Measurements from ENCODE around the gene IL17RB.

Gene IL17RB

DNA sequence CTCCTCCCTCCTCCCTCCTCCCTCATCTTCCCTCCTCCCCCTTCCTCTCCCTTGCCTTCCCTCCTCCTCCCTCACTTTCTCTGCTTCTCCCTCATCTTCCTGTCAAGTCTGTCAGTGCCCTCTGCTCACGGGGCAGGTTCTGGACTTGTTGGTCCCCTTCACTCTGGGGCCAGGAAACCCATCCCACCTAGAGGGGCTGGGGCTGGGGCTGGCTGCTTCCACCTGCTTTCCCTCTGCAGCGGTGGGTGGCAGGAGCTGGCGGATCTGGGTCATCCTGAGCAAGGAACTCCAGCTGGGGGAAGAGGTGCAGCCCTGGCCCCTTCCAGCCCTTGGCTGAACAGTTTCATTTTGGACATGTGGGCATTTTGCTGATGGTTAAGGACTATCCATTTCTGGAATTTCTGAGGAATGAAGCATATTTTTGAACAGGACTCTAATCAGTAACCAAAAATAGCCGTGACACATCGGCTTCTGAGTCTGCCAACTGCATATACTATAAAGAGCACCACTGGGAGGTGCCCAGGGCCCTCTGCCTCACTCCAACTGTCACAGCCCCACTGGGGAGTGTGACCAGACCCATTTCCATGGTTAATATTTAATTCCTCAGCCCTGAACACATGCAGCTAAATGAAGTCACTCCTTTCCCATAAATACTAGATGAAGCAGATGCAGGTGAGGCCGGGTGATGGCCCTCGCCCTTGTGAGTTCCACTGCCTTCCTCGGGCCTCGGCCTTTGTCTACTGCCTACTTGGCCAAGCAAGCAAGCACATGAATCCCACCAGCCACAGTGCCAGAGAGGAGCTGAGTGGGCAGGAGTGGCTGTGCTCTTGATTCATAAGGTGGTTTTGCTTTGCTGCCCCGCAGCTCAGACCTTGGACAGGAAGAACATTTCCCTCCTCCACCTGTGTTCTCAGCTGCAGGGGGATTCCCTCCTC, 39.9 kb upstream of the IL17RB start:
- H3K9ac ChIP-seq (ENCODE audit: low read depth, low read length, poor library complexity), result no peak overlapping the region
- no peak overlapping the region for H2AK5ac ChIP-seq (ENCODE audit: low read depth, low read length)
- H2BK5ac ChIP-seq (ENCODE audit: low read length), result peak overlapping the region; percentile 56
- no peaks in the 10 kb centered on the region for H3K36me3 ChIP-seq (replicated peaks in 1 of 2; ENCODE audit: control insufficient read depth in 2 of 2, insufficient read depth in 2 of 2, low read length in 2 of 2)
- DNase-seq (ENCODE audit: low spot score), result no peak
- no peak overlapping the region for H3K4me3 ChIP-seq (ENCODE audit: low read length in 2 of 2)
- no peak overlapping the region for H3K4ac ChIP-seq (ENCODE audit: low read length)
- H2BK120ac ChIP-seq (ENCODE audit: low read depth, low read length), result no peak overlapping the region
- H4K8ac ChIP-seq (ENCODE audit: low read depth, low read length), result no peak overlapping the region
- H2BK15ac ChIP-seq (ENCODE audit: low read length), result peak overlapping the region; percentile 69
- H3K14ac ChIP-seq (ENCODE audit: low read length), result no peak overlapping the region
- H3K79me1 ChIP-seq (ENCODE audit: low read depth, low read length), result no peaks in the 10 kb centered on the region
- no peak overlapping the region for H3K4me2 ChIP-seq (ENCODE audit: insufficient read depth, low read length, poor library complexity, severe bottlenecking)
- no CpG with 5 or more reads among the region's 10 CpGs for WGBS, 2 donors (ENCODE audit: extremely low coverage in 2 of 2, insufficient read length in 2 of 2, insufficient replicate concordance in 1 of 2)
- H3K27ac ChIP-seq (replicated peaks; ENCODE audit: low read length), result no peak overlapping the region
- peak overlapping the region; percentile 86 for H3K23ac ChIP-seq (ENCODE audit: low read depth, low read length, poor library complexity)
- peak overlapping the region; percentile 56 for H3K18ac ChIP-seq (ENCODE audit: low read length)
- no peak overlapping the region for H4K91ac ChIP-seq (ENCODE audit: low read depth, low read length, poor library complexity)
- H2AFZ ChIP-seq (ENCODE audit: low read length), result no peak overlapping the region
- no peak overlapping the region for H2BK12ac ChIP-seq (ENCODE audit: low read length)
- peaks cover 0 to 1% of the 10 kb centered on the region in 2 donors for H3K9me3 ChIP-seq (replicated peaks in 1 of 2; ENCODE audit: control insufficient read depth in 2 of 2, insufficient read depth in 1 of 2, low read depth in 1 of 2, low read length in 2 of 2)
- H3K4me1 ChIP-seq (ENCODE audit: control insufficient read depth in 2 of 2, insufficient read depth in 1 of 2, low read depth in 1 of 2, low read length in 2 of 2), result peaks cover 16 to 18% of the 10 kb centered on the region in 2 donors
- no peaks in the 10 kb centered on the region for H3K27me3 ChIP-seq (ENCODE audit: control insufficient read depth in 3 of 3, insufficient read depth in 3 of 3, low read depth in 1 of 3, low read length in 3 of 3)

DNA sequence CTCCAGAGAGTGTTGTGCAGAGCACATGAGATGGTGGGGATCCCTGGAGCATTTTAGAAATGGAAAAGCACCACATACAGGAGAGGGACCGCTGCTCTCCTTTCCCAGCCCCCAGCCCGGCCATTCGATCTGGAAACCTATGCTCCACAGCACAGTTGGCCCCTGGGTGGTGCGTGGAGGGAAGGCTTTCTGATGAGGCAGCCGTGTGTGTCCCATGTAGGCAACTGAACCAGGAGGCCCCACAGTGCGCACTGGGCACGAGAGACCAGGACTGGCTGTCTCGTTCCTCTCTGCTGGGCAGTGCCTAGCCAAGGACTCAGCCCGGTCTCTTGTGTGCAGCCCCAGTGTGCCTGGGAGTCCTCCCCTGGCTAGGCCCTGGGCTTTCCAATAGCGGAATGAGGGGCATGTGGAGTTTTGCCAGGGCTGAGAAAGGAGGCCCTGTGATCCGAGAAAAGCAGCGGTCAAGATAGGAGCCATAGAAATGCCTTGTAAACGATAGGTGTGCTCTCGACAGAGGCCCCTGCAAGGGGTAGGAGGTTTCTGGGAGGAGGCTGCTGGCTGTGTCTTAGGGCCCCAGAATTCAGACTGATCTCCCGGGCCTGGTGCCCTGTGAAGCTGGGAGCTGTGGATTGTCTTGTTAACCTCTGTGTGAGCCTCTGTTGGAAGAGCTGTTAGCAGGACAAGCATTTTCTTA, 39.1 kb upstream of the IL17RB start:
- Histone ChIP-seq H3K9ac (ENCODE audit: low read depth, low read length, poor library complexity) (no peak overlapping the region), H3K27me3 (ENCODE audit: control insufficient read depth in 3 of 3, insufficient read depth in 3 of 3, low read depth in 1 of 3, low read length in 3 of 3) (no peaks in the 10 kb centered on the region), H3K18ac (ENCODE audit: low read length) (peak overlapping the region; percentile 95), H3K4me3 (ENCODE audit: low read length in 2 of 2) (peak overlapping the region in 1 of 2 donors; percentile 33), H3K4me2 (ENCODE audit: insufficient read depth, low read length, poor library complexity, severe bottlenecking) (no peak overlapping the region), H4K8ac (ENCODE audit: low read depth, low read length) (peak overlapping the region; percentile 73), H2AFZ (ENCODE audit: low read length) (no peak overlapping the region), H4K91ac (ENCODE audit: low read depth, low read length, poor library complexity) (no peak overlapping the region), H2BK12ac (ENCODE audit: low read length) (no peak overlapping the region), H3K4ac (ENCODE audit: low read length) (no peak overlapping the region), H3K4me1 (ENCODE audit: control insufficient read depth in 2 of 2, insufficient read depth in 1 of 2, low read depth in 1 of 2, low read length in 2 of 2) (peaks cover 16 to 18% of the 10 kb centered on the region in 2 donors), H3K23ac (ENCODE audit: low read depth, low read length, poor library complexity) (peak overlapping the region; percentile 86), H2BK5ac (ENCODE audit: low read length) (peak overlapping the region; percentile 56), H3K14ac (ENCODE audit: low read length) (peak overlapping the region; percentile 78), H2AK5ac (ENCODE audit: low read depth, low read length) (peak overlapping the region; percentile 76), H3K9me3 (replicated peaks in 1 of 2; ENCODE audit: control insufficient read depth in 2 of 2, insufficient read depth in 1 of 2, low read depth in 1 of 2, low read length in 2 of 2) (peaks cover 0 to 1% of the 10 kb centered on the region in 2 donors), H3K36me3 (replicated peaks in 1 of 2; ENCODE audit: control insufficient read depth in 2 of 2, insufficient read depth in 2 of 2, low read length in 2 of 2) (no peaks in the 10 kb centered on the region), H3K79me1 (ENCODE audit: low read depth, low read length) (no peaks in the 10 kb centered on the region), H2BK120ac (ENCODE audit: low read depth, low read length) (no peak overlapping the region), H3K27ac (replicated peaks; ENCODE audit: low read length) (no peak overlapping the region), H2BK15ac (ENCODE audit: low read length) (peak overlapping the region; percentile 69)
- DNase-seq (ENCODE audit: low spot score), result no peak
- no CpG with 5 or more reads among the region's 15 CpGs for WGBS, 2 donors (ENCODE audit: extremely low coverage in 2 of 2, insufficient read length in 2 of 2, insufficient replicate concordance in 1 of 2)

DNA sequence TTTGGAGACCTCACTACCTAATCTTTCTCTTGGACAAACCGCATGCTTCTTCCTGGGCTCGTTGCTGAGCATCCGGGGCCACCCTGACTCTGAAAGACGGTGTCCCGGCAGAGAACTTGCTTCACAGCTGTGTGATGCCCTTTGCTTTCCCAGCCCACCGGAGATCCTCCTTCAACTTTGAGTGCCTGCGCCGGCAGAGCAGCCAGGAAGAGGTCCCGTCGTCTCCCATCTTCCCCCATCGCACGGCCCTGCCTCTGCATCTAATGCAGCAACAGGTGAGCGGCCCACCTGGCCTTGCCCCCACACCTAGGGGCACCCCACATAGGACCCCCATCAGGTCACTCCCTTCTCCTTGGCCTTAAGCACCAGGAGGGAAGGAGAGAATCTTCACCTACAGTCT, 37.9 kb upstream of the IL17RB start:
- H3K36me3 ChIP-seq (replicated peaks in 1 of 2; ENCODE audit: control insufficient read depth in 2 of 2, insufficient read depth in 2 of 2, low read length in 2 of 2), result no peaks in the 10 kb centered on the region
- H2BK120ac ChIP-seq (ENCODE audit: low read depth, low read length), result no peak overlapping the region
- no peak overlapping the region for H3K4ac ChIP-seq (ENCODE audit: low read length)
- H3K27me3 ChIP-seq (ENCODE audit: control insufficient read depth in 3 of 3, insufficient read depth in 3 of 3, low read depth in 1 of 3, low read length in 3 of 3), result no peaks in the 10 kb centered on the region
- no peak overlapping the region for H2BK12ac ChIP-seq (ENCODE audit: low read length)
- H2AK5ac ChIP-seq (ENCODE audit: low read depth, low read length), result no peak overlapping the region
- no CpG with 5 or more reads among the region's 13 CpGs for whole genome bisulfite sequencing, 2 donors (ENCODE audit: extremely low coverage in 2 of 2, insufficient read length in 2 of 2, insufficient replicate concordance in 1 of 2)
- H3K27ac ChIP-seq (replicated peaks; ENCODE audit: low read length), result no peak overlapping the region
- H4K8ac ChIP-seq (ENCODE audit: low read depth, low read length), result no peak overlapping the region
- no peak overlapping the region for H3K4me3 ChIP-seq (ENCODE audit: low read length in 2 of 2)
- peaks cover 16 to 18% of the 10 kb centered on the region in 2 donors for H3K4me1 ChIP-seq (ENCODE audit: control insufficient read depth in 2 of 2, insufficient read depth in 1 of 2, low read depth in 1 of 2, low read length in 2 of 2)
- H3K4me2 ChIP-seq (ENCODE audit: insufficient read depth, low read length, poor library complexity, severe bottlenecking), result no peak overlapping the region
- no peak overlapping the region for H3K9ac ChIP-seq (ENCODE audit: low read depth, low read length, poor library complexity)
- H2BK15ac ChIP-seq (ENCODE audit: low read length), result no peak overlapping the region
- H3K23ac ChIP-seq (ENCODE audit: low read depth, low read length, poor library complexity), result no peak overlapping the region
- H4K91ac ChIP-seq (ENCODE audit: low read depth, low read length, poor library complexity), result no peak overlapping the region
- no peak overlapping the region for H2BK5ac ChIP-seq (ENCODE audit: low read length)
- no peak overlapping the region for H3K14ac ChIP-seq (ENCODE audit: low read length)
- H3K9me3 ChIP-seq (replicated peaks in 1 of 2; ENCODE audit: control insufficient read depth in 2 of 2, insufficient read depth in 1 of 2, low read depth in 1 of 2, low read length in 2 of 2), result peaks cover 0 to 1% of the 10 kb centered on the region in 2 donors
- no peaks in the 10 kb centered on the region for H3K79me1 ChIP-seq (ENCODE audit: low read depth, low read length)
- no peak for DNase-seq (ENCODE audit: low spot score)
- H2AFZ ChIP-seq (ENCODE audit: low read length), result no peak overlapping the region
- H3K18ac ChIP-seq (ENCODE audit: low read length), result peak overlapping the region; percentile 86

DNA sequence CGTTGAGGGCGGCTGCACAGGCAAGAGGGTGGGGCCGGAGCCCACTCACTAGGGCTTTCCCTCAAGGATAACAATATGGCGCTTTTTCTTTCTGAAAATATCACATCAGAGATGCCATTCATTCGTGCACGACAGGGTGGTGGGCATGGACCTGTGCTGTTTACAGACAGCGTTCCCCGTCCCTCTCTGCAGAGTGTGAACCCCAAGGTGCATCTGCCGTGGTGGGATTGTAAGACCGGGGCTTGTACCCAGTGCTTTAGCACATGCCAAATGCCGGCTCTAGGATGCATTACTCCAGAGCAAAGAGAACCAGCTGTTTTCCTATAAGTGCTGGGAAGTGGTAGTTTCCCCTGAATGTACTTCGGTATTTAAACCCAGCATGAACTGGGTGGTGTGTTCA, 37.1 kb upstream of the IL17RB start:
- no peak overlapping the region for H3K23ac ChIP-seq (ENCODE audit: low read depth, low read length, poor library complexity)
- no peaks in the 10 kb centered on the region for H3K36me3 ChIP-seq (replicated peaks in 1 of 2; ENCODE audit: control insufficient read depth in 2 of 2, insufficient read depth in 2 of 2, low read length in 2 of 2)
- no peaks in the 10 kb centered on the region for H3K79me1 ChIP-seq (ENCODE audit: low read depth, low read length)
- no peak overlapping the region for H2BK5ac ChIP-seq (ENCODE audit: low read length)
- no CpG with 5 or more reads among the region's 12 CpGs for WGBS, 2 donors (ENCODE audit: extremely low coverage in 2 of 2, insufficient read length in 2 of 2, insufficient replicate concordance in 1 of 2)
- no peak overlapping the region for H3K27ac ChIP-seq (replicated peaks; ENCODE audit: low read length)
- no peak overlapping the region for H2BK120ac ChIP-seq (ENCODE audit: low read depth, low read length)
- H3K9ac ChIP-seq (ENCODE audit: low read depth, low read length, poor library complexity), result no peak overlapping the region
- DNase-seq (ENCODE audit: low spot score), result no peak
- H4K91ac ChIP-seq (ENCODE audit: low read depth, low read length, poor library complexity), result no peak overlapping the region
- peaks cover 0 to 1% of the 10 kb centered on the region in 2 donors for H3K9me3 ChIP-seq (replicated peaks in 1 of 2; ENCODE audit: control insufficient read depth in 2 of 2, insufficient read depth in 1 of 2, low read depth in 1 of 2, low read length in 2 of 2)
- H4K8ac ChIP-seq (ENCODE audit: low read depth, low read length), result no peak overlapping the region
- no peak overlapping the region for H2AFZ ChIP-seq (ENCODE audit: low read length)
- H3K27me3 ChIP-seq (ENCODE audit: control insufficient read depth in 3 of 3, insufficient read depth in 3 of 3, low read depth in 1 of 3, low read length in 3 of 3), result no peaks in the 10 kb centered on the region
- no peak overlapping the region for H3K4ac ChIP-seq (ENCODE audit: low read length)
- no peak overlapping the region for H3K18ac ChIP-seq (ENCODE audit: low read length)
- H3K14ac ChIP-seq (ENCODE audit: low read length), result no peak overlapping the region
- H2AK5ac ChIP-seq (ENCODE audit: low read depth, low read length), result no peak overlapping the region
- H2BK12ac ChIP-seq (ENCODE audit: low read length), result no peak overlapping the region
- H3K4me1 ChIP-seq (ENCODE audit: control insufficient read depth in 2 of 2, insufficient read depth in 1 of 2, low read depth in 1 of 2, low read length in 2 of 2), result peaks cover 12 to 14% of the 10 kb centered on the region in 2 donors
- H3K4me3 ChIP-seq (ENCODE audit: low read length in 2 of 2), result no peak overlapping the region
- H2BK15ac ChIP-seq (ENCODE audit: low read length), result no peak overlapping the region
- no peak overlapping the region for H3K4me2 ChIP-seq (ENCODE audit: insufficient read depth, low read length, poor library complexity, severe bottlenecking)
